ENCODE measurements around the gene AVPI1.

- TF ChIP-seq CTCF (IDR thresholded peaks at IDR 0.05): no peak
- peak in 2 of 4 donors; percentile 96 to 97 for TF ChIP-seq POLR2A (IDR thresholded peaks at IDR 0.05)
Measured at GRCh38 chr10:97686962-97687784, at the start of gene AVPI1.
